ENCODE data around the gene THOC5. TPM values are rescaled to one million over a fixed set of nuclear protein-coding genes. Genes with fewer than 3 reads are reported as not detected.
A peak's percentile ranks its signal among the peaks of the same experiment; 100 is the strongest.
"Not testable (repeated sequence)": the region's sequence is repeated elsewhere in the genome, so short reads cannot be mapped to it uniquely, and the experiment has no call there.

Gene THOC5
- 37.0 TPM for total RNA-seq
- long read RNA-seq, full-length matches to known transcripts = 4 of 38 reads
- long read RNA-seq, partial matches to known transcripts = 2 of 38 reads
- long read RNA-seq, other reads (novel, unspliced or antisense) = 32 of 38 reads

DNA sequence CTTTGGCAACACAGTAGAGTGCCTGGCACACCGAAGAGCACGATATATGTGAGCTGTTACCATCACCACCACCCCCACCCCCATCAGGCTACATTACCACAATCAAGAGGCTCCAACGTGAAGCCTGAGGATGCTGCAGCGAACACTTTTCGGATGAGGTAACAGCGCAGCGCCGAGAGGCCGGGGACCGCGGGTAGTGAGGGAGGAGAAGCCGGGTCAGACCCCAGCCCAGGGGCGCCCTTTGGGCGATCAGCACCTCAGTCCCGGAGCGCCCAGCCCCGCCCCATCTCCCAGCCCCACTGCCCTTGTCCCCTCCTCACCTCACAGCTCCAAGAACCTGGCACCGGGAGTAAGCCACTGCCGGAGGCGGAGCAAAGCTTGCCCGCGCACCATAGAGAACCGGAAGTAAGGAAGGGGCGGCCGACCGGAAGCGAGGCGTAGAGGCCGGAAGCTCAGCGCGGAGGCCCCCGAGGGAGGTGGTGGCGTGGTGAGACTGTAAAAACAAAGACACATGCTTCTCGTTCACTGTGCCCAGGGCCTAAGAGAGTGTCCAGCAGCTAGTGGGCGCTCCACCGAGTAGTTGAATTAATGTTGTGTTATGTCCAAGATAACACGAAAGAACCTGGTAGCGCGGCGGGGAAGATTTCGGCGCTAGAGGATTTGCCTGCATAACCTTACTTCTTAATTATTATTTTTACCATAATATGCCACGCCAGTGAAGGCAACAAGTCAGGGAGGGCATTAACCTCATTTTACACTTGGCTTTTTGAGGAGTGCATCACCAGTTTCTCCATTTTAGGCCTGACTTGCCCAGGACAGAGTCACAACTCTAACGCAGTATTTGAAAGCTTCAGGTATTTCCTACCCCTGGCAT is at the start of gene THOC5:
THOC5 (minus strand) TSS at position 407 of the 874 bp plus-strand sequence. CDS start 4,610 bp downstream, outside the sequence.
- peak; percentile 97 for DNase-seq (ENCODE audit: low spot score)
- intact Hi-C loops (cut with DNase I) = loop anchor here (5.0 kb wide), 1 partner anchor 214 kb away; the partner anchor contains the start of genes UQCR10 and ZMAT5

DNA sequence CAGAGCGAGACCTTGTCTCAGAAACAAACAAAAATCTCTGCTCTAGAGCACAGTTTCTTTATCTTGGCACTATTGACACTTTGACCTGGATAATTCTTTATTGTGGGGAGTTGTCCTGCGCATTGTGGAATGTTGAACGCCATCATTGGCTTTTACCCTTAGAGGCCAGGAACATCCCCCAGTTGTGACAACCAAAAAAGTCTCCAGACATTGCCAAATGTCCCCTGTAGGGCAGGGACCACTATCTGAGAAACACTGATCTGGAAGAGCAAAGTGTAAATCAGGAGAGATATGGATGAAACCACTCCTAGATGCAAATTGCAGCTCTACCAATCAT is 45.1 kb upstream of the THOC5 start:
- no peak for DNase-seq (ENCODE audit: low spot score)
- intact Hi-C loops (cut with DNase I) = no loop called here

DNA sequence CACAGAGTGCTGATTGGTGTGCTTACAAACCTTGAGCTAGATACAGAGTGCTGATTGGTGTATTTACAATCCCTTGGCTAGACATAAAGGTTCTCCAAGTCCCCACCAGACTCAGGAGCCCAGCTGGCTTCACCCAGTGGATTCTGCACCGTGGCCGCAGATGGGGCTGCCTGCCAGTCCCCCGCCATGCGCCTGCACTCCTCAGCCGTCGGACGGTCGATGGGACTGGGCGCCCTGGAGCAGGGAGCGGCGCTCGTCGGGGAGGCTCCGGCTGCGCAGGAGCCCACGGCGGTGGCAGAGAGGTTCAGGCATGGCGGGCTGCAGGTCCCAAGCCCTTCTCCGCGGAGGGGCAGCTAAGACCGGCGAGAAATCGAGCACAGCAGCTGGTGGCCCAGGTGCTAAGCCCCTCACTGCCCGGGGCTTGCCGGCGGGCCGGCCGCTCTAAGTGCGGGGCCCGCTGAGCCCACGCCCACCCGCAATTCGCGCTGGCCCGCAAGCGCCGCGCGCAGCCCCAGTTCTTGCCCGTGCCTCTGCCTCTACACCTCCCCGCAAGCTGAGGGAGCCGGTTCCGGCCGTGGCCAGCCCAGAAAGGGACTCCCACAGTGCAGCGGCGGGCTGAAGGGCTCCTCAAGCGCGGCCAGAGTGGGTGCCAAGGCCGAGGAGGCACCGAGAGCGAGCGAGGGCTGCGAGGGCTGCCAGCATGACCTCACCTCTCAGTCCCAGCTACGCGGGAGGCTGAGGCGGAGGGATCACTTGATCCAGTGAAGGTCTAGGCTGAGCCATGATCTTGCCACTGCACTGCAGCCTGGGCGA is 44.5 kb upstream of the THOC5 start:
- DNase-seq (ENCODE audit: low spot score); intact Hi-C loops (cut with DNase I): not testable (repeated sequence)

DNA sequence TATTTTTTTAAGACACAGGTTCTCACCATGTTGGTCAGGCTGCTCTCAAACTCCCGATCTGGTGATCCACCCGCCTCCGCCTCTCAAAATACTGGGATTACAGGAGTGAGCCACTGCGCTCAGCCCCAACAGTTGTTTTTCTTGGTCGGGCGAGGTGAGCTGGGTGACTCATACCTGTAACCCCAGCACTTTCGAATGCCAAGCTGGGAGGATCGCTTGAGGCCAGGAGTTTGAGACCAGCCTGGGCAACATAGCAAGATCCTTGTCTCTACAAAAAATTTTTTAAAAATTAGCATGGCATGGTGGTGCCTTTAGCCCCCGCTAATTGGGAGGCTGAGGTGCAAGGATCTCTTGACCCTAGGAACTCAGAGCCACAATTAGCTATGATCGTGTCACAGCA is 42.9 kb upstream of the THOC5 start:
- intact Hi-C loops (cut with DNase I) = no loop called here
- no peak for DNase-seq (ENCODE audit: low spot score)

DNA sequence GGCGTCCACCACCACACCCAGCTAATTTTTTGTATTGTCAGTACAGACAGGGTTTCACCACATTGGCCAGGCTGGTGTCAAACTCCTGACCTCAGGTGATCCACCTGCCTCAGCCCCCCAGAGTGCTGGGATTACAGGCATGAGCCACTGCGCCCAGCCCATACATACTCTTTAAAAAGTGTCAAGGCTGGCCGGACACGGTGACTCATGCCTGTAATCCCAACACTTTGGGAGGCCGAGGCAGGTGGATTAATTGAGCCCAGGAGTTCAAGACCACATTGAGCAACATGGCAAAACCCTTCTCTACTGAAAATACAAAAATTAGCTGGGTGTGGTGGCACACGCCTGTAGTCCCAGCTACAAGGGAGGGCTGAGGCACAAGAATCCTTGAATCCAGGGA is 40.9 kb upstream of the THOC5 start:
- intact Hi-C loops (cut with DNase I); DNase-seq (ENCODE audit: low spot score): not testable (repeated sequence)

DNA sequence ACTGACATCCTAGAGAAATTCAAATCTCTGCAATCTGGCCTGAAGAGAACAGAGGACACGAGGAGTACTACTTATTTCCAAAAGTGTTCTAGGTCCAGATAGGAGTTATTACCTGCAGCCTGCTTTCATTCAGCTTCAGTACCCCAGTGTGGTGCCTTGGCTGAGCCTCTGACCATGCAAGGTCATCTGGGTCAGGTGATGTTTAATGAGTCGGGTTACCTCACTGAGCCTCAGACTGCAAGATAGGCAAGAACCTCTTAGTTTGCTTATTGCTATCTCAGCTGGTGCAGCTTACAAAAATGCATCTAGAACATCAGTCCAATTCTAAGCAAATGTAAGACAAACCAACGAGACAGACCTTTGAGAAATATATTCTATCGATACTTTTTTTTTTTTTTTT is 40.4 kb upstream of the THOC5 start:
- no peak for DNase-seq (ENCODE audit: low spot score)
- intact Hi-C loops (cut with DNase I) = no loop called here

DNA sequence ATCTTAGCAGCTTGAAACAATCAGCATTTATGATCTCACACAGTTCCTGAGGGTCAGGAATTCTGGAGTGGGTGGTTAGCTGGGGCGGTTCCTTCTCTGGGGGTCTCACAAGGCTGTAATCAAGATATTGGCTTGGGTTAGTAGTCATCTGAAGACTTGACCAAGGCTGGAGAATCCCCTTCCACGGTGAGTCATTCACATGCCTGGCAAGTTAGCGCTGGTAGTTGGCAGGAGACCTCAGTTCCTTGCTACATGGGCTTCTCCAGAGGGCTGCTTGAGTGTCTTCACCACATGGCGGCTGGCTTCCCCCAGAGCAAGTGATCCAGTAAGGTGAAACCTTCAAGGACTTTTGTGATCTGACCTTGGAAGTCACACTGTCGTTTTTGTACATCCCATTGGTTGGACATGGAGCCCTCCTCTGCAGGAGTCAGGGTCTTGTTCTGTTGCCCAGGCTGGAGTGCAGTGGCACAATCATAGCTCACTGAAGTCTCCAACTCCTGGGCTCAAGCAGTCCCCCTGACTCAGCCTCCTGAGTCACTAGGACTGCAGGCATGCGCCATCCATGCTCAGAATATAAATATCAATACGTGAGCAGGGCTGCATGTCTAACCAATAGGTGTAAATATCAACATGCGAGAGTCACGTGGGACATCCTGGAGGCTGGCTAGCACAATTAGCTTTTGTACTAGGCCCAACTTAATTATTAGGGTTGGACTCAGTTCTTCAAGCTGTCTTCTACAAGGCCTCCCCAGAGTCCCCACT is 34.6 kb upstream of the THOC5 start:
- intact Hi-C loops (cut with DNase I) = no loop called here
- no peak for DNase-seq (ENCODE audit: low spot score)

DNA sequence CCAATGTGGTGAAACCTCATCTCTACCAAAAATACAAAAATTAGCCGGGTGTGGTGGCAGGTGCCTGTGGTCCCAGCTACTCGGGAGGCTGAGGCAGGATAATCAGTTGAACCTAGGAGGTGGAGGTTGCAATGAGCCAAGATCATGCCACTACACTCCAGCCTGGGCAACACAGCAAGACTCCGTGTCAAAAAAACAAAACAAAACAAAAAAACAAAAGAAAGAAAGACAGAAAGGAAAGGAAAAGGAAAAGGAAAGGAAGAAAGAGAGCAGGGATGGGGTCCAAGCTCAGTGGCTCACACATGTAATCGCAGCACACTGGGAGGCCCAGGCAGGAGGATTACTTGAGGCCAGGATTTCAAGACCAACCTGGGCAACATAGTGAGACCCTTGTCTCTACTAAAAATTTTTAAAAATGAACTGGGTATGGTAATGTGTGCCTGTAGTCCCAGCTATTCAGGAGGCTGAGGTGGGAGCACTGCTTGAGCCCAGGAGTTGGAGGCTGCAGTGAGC is 32.7 kb upstream of the THOC5 start:
- intact Hi-C loops (cut with DNase I); DNase-seq (ENCODE audit: low spot score): not testable (repeated sequence)

DNA sequence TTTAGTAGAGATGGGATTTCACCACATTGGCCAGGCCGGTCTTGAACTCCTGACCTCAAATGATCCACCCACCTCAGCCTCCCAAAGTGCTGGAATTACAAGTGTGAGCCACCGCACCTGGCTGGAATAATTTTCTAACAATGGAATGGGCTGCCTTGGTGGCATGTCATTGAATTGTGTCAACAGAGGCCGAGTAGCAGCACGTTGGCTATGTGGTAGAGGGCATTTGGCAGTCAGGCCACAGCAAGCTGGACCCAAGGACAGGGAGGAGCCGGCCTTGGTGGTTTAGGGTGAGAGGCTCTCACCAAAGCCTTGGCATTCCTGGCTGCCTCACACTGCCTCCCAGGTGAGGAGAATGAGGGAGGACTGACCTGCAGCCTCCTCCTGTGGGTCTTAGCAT is 31.4 kb upstream of the THOC5 start:
- no peak for DNase-seq (ENCODE audit: low spot score)
- intact Hi-C loops (cut with DNase I) = no loop called here

DNA sequence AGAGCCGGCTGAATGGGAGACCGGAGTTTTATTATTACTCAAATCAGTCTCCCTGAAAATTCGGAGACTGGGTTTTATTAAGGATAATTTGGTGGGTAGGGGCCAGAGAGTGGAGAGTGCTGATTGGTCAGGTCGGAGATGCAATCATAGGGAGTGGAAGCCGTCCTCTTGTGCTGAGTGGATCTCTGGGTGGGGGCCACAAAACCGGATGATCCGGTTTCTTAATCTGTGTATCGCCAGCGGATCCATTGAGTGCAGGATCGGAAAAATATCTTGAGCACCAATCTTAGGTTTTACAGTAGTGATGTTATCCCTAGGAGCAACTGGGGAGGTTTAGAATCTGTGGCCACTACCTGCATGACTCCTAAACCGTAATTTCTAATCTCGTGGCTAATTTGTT is 28.2 kb upstream of the THOC5 start:
- intact Hi-C loops (cut with DNase I) = no loop called here
- no peak for DNase-seq (ENCODE audit: low spot score)

DNA sequence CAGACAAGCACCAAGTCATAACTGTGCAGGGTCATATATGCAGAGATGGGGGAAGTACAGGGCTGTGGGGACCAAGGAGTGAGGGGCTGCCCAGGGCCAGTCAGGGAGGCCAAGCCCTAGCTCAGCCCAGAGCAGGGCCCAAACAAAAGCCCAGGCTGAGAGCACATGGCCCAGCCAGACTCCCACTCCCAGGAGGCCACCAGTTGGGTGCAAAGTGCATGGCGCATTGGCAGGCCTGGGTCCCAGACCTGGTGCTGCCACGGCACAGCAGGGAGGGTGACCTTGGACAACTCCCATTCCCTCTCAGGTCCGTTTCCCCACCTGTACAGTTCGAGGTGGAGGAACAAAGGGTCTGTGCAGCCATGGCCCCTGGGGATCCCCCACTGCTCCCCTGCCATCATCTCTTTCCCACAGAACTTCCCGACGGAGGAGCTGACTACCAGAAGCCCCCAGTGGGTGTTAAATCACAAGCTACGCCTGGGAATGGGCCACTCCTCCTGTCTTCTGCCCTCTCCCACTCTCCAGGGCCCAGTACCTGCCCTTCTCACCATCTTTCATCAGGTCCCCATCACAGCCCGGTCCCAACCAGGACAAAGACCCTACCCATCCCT is 26.7 kb upstream of the THOC5 start:
- no peak for DNase-seq (ENCODE audit: low spot score)
- intact Hi-C loops (cut with DNase I) = no loop called here

DNA sequence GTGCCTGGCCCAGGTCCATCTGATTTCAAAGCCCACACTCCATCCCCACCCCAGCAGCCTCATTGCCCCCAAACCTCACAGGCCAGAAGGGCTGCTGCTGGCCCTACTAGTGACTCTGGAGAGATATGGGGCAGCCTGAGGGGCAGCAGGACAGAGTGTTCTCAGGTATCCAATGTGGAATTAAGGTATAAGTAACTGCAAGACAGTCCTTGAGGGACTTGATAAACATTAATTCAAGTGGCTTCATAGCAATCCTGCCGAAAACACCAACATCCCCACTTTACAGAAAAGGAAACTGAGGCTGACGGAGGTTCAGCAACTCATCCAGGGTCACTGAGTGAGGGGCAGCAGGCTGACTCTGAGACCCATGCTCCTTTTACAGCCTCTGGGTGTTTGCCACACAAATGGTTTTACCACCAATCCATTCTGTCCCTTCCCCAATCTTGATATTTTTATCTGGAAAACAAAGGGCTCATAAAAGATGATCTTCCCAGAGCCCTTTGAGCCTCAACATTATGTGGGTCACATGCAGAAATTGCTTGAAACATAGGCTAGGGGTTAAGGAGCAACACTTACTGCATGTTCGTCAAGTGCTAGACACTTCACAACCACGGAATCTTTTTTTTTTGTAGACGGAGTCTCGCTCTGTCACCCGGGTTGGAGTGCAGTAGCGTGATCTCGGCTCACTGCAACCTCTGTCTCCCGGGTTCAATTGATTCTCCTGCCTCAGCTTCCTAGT is 25.1 kb upstream of the THOC5 start:
- intact Hi-C loops (cut with DNase I) = no loop called here
- no peak for DNase-seq (ENCODE audit: low spot score)

DNA sequence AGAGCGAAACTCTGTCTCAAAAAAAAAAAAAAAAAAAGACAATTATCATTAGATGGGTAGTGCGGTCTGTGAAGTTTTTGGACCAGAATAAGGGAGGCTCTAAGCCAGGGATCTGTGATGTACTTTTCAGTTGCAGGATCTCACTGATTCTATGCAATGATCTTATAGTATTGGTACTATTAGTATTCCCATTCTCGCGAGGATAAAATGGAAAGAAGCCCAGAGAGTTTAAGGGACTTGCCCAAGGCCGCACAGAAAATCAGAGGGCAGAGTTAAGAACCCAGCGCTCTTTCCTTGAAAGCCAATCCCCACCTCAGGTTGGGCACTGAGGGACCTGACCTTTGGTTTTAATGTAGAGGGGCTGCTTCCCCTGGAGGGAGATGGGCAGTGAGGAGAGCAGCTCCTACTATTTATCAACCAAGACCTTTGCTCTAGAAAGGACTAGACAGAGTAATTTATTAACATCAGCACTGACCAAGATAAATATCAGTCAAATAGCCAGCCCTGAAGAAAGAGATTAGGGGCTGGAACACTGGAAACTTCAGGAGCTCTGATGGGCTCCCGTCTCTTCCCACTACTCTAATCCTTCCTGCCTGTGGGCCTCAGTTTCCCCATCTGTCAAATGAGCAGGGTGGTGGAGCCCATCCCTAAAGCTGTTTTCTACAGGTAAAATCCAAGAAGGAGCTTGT is 21.3 kb upstream of the THOC5 start:
- DNase-seq (ENCODE audit: low spot score) = no peak
- intact Hi-C loops (cut with DNase I) = no loop called here

DNA sequence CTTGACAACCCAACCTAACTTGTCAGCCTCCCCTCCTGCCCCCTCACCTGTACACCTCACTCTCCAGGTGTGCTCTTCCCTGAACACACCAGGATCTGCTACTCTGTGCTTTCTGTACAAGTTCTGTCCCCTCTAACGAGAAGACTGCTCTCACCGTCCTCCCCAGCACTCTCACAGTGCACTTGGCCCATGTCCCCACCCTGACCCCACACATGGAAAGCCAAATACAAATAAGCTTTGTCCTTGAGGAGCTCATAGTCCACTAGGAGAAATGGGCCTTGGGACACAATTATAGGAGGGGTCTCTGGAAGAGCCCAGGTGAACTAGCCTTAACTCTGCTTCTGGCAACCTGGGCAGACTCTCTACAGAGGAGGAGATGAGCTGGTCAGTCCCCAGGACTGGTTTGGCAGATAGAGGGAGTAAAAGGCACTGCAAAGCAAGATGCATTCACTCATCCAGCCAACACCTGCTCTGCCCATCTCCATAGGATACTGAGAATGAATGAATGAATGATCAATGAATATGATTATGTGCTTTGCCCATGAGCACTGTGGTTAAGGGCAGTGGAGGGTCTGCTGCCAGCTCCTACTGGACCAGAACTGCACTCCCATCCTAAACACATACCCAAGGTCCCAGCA is 17.5 kb upstream of the THOC5 start:
- intact Hi-C loops (cut with DNase I) = no loop called here
- no peak for DNase-seq (ENCODE audit: low spot score)

DNA sequence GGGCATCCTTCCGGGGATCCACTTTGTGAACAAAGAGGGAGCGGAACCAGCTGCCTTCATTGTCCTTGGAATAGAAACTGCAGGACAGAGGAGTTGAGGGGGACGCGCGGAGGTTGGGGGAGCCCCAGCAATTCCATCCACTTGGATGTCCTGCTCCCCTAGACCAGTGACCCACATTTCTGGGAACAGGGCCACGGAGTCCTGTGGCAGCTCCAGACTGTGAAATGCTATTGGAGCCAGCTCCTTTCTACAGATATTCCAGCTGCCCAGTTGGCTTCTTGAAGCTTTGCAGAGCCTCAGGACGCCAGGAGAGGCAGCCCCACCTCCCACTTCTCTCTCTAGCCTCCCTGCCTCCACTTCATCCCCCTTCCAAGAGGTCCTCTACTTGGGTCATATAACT is 16.9 kb upstream of the THOC5 start:
- DNase-seq (ENCODE audit: low spot score) = no peak
- intact Hi-C loops (cut with DNase I) = no loop called here

DNA sequence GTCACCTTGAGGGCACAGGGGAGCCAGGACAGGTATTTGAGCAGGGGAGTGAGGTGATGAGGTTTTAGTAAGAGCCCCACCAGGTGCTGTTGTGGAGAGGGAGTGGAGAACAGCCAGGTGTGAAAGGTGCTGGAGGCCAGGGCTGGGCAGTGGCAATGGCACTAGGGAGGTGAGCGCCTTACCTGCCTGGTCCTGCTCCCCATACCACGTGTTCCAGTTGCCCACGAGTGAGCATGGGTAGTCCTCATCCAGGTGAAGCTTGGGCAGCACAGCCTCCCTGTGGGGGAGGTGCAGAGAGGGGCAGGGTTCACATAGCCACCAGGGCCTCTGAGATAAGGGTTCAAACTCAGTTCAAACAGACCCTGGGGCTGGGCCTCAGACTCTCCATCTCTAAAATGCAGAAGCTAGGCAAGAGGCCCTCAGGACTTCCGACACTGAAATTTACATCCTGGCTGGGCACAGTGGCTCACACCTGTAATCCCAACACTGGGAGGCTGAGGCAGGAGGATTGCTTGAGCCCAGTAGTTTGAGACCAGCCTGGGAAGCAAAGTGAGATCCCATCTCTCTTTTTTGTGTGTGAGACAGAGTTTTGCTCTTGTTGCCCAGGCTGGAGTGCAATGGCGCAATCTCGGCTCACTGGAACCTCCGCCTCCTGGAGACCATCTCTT is 15.6 kb upstream of the THOC5 start:
- intact Hi-C loops (cut with DNase I) = no loop called here
- no peak for DNase-seq (ENCODE audit: low spot score)

DNA sequence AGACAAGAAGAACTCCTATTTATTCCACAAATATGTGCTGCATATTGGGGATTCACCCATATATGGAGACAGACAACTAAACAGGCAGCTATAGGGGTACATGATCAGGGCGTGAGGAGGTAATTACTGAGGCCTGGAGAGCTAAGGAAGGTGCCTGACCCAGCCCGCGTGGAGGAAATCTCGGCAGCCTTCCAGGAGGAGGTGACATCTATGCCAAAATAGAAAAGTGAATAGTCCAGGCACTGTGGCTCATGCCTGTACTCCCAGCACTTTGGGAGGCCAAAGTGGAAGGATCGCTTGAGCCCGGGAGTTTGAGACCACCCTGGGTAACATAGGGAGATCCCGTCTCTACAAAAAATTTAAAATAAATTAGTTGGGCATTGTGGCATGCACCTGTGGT is 13.8 kb upstream of the THOC5 start:
- DNase-seq (ENCODE audit: low spot score) = no peak
- intact Hi-C loops (cut with DNase I) = no loop called here
